T-helper 1 cell (primary cell): ENCODE data around the gene ASB10.
A peak's percentile ranks its signal among the peaks of the same experiment; 100 is the strongest.

Experiments used
- DNase-seq, 5 donors: peaks; one replicate each; pipeline ENCODE4 v3.0.0-alpha.2; 2012 to 2020

The ASB10 gene

GRCh38 chr7:151187409-151188251, 580 bp upstream of the ASB10 start:
- DNase-seq: no peak

DNA sequence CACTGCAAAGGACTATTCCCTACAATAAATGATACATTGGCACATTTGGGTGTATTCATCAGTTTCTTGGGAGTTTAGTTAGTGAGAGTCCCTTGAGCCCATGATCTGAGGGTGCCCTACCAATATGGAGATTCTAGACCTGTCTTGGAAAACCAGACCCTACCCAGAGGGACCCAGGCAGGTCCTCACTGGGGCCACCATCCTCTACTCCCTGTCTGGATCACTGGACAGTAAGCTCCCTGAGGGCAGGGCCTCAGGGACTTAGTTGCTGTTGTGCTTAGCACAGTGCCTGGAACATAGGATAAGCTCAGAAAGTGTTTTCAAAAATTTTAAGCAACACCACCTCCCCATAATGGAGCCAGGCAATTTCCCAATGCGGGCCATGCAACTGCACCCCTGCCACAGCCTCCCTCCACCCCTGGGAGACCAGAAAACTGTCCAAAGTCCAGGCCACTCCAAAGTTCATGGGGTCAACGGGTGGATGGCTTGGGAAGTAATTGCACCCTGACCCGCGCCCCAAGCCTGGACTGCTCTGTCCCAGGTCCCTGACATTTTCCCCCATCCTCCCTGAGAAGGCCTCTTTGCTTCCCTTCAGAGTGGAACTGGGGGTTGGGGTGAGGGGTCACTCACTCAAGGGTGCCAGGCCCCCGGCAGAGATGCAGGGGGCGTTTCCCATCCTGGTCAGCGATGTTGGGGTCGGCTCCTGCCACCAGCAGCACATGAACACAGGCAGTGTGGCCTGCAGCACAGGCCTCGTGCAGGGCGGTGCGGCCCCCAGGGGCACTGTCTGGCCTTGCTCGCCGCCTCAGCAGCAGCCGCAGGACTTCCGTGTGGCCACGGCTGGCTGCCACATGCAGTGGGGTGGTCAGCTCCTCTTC, 1.0 kb downstream of the ASB10 start:
- DNase-seq: no peak

- DNase-seq: no peak
Measured at GRCh38 chr7:151181011-151181431, 6.0 kb downstream of the ASB10 start.

DNA sequence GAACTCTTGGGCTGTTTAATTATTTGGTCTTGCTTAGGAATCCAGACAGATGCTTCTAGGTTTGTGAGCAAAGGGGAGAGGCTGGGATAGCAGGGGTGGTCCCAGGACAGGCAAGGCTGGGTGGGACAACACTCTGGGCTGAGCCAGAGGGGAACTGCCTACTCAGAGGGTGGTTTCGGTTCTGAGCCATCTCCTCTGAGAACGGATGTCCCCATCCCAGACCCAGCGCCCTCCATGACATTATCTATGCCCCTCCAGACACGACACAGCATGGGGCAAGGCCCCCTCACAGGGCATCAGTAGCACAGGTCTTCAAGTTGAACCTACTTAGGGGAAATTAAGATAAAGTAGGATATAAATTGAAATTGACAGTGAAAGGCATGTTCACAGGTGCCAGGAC, 7.1 kb downstream of the ASB10 start:
- DNase-seq: no peak

DNA sequence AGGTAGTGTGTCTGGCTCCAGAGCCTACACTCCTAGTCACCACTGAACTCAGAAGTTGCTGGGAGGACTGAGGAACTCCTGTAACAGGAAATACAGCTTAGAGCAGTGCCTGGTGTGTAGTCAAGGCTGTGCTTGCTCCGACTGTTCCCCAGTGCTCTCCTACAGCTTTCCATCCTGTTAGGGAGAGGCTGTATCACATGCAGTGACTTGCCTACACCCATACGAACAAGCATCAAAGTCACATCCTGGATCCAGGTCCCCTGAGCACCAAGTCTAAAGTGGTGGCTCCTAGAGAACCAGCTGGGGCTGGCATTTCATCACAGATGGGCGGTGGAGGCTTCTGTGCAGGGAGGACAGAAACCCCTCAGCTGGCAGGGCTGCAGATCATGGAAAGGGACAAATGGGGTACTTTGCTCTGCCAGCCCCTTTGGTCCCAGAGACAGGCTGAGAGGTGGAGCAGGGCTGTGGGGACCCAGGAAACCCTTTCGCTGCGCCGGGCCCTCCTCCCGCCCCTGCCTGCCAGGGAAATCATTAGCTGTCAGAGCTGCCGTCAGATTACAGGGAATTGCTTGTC, 7.7 kb downstream of the ASB10 start:
- DNase-seq: no peak

DNA sequence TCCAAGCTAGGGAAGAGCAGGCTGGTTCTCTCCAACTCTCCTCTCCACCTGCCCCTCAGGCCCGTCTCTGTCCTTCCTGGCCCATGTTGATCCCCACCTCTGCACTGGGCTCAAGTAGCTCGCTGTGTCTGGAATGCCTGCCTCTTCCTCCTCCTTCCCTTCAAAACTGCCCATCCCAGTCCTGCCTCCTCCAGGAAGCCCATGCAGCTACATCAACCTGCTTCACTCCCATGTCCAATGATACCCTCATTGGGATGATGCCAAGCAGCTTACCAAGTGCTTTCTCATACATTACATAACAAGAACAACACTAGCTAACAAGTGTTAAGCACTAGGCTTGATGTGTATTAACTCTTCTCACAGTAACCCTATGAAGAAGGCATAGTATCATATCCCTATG, 8.2 kb downstream of the ASB10 start:
- DNase-seq: no peak

DNA sequence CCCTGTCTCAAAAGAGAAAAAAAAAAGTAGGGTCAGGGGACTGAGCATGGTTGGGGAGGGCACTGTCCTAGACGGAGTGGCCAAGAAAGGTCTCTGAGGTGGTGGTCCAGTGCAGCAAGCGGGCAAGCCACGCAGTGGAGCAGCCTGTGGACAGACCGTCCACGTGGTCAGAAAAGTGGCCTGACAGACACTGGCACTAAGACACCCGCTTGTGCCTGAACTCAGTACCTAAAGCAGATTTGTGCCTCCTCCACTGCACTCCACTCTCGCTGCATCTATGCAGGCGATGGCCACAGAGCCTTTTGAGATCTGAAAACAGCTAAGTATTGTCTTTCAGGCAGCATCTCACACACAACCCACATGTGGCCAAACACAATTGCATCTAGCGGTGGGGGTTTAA, 8.8 kb downstream of the ASB10 start:
- no peak for DNase-seq

GRCh38 chr7:151177310-151177709, 9.7 kb downstream of the ASB10 start:
- DNase-seq: no peak

GRCh38 chr7:151176401-151176800, 10.6 kb downstream of the ASB10 start:
- no peak for DNase-seq

DNA sequence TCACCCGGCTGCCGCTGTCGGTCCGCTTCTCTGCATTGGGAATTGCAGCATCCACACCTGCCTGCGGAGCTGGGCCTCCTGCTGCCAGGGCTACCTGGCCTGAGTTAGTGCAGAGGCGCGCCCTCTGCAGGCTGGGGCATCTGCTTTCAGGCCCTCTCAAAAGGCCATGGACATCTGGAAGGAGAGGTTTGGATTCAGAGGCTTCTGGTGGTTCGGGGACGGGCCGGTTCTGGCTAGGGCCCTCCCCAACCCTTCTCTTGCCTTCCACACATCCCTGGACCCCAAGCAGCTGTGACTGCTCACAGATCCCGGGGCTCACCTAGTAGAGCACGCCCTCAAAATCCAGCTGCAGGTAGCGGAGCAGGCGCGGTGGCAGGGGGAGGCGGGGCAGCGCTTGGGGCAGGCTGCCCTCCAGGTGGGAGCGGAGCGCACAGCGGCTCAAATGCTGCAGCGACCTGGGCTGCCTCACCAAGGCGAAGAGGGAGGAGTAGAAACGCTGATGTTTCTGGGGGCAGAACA, 11.2 kb downstream of the ASB10 start:
- DNase-seq: no peak

DNA sequence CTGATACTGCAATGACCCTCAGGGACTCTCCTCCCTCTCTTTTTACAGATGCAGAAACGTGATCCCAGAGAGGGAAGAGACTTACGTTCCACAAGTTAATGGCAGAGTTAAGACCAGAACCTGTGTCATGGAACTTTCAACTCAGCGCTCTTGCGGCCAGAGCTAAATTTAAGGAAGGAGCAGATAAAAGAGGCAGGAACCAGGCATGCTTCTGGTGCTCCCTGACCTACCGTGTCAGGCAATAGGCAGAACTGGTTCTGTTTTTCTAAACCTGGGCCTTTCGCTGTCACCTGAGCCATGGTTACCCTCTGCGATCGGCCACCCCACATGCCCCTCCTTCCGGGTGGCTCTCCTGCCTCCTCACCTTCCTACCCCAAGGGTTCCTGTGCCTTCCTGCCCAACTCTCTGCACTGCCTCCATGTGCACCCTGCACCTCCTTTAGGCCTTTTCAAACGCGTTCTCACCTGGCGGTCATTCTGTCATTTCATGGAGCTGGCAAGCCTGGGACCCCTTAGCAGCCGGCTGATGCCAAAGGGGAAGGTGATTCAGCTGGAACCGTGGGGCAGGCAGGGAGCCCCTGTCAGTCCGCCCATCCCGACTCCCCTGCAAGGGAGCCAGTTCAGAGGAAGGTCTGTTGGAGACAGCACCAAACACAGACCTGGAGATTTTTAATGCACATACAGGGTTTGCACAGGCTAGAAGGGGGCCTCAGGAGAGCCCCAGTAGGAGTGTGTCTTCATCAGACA, 11.8 kb downstream of the ASB10 start:
- DNase-seq: no peak

DNA sequence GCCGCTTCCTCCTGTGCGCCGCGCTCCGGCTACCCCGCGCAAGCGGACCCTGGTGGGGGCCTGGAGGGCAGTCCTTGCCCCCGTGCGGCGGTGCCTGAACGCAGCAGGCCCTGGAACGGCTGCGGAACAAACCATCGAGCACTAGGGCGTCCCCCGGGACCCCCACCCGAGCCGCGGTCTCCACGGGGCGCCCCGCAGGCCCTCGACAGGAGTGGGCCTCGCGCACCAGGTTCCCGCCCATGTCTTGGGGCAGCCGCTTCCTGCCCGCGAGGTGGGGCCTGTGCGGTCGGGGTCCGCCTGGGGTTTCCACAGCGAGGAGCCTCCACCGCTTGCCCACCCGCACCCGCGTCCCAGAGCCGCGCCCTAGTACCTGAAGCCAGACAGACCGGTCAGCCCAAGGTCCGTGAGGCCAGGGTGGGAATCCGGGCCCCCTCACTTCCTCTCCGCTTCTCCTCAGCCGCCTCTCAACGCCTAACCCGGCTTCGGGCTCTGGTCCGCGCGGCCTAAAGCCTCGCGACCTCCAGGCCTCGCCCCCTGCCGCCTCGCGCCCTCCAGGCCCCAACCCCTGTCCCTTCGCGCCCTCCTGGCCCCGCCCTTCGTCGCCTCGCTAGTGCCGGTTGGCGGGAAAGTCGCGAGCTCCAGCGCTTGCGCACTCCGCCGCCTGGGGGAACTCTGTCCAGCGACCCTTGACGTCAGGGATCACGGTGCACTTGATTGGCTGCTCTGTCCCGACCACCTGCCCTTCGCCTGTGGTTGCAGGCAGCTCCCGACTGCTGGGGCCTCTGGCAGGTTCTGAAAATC, 12.6 kb downstream of the ASB10 start:
- peak in 1 of 5 donors; percentile 10 for DNase-seq

DNA sequence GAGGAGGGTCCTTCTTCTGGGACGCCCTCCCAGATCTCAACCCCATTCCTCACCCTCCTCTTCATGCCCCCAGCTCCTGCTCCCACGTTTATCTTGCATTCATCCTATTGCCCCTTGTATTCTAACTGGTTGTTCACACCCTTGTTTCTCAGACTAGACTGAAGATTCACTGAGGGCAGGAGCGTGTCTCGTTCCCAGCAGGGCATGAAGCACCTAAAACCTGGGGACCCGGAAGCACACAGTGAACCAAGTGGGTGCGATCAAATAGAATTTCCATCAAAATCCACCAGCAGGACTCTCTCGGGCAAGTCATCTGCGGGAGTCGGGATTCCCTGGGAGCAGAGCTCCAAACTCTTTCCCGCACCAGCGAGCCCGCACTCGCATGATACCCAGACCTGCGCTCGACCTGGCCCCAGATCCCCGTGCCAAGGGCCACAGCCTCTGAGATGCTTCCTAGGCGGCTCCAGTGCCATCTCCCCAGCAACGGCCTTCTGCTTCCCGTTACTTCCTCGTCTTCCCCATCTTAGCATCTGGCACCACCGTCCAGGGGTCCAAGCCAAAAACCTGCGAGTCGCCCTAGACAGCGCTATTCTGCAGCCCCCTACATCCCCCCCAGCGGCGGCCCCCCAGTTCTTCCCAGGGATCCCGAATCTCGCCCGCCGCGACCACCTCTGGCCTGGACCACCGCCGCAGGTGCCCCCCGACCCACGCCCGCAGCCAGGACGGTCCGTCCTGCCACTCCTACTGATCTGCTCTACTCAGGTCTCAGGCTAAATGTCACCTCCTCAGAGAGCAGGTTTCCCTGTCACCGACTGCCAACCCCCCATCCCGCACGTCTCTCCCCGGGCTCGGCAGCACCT, 13.4 kb downstream of the ASB10 start:
- DNase-seq: no peak

GRCh38 chr7:151172273-151173141, 14.5 kb downstream of the ASB10 start:
- peak; percentile 61 to 78 (median 71) for DNase-seq

GRCh38 chr7:151168787-151169162, 18.3 kb downstream of the ASB10 start:
- DNase-seq: no peak

GRCh38 chr7:151168003-151168786, 18.9 kb downstream of the ASB10 start:
- DNase-seq: peak in 3 of 5 donors; percentile 40 to 59 (median 46)

- no peak for DNase-seq
Measured at GRCh38 chr7:151167197-151167961, 19.7 kb downstream of the ASB10 start, which contains the start of gene GBX1. GBX1 (minus strand) TSS chr7:151167694; CDS start chr7:151167548, 146 bp downstream.
